Transverse colon (tissue), 4 donors: Measurements from ENCODE around the gene OVCH1. TPM values are rescaled to one million over a fixed set of nuclear protein-coding genes. Genes with fewer than 3 reads are reported as not detected.

Experiments used
- DNase-seq: peaks from one replicate; pipeline ENCODE4 v3.0.0-alpha.2; 2019
- H3K27ac ChIP-seq, 4 donors: fragments of 200-600 bp; sonication (generic); 2 replicates each; pipeline ENCODE4 v1.5.1; 2016 to 2018; ENCODE audit warnings: inconsistent platforms in 4 of 4
- H3K27me3 ChIP-seq: fragments of 200-600 bp; sonication (generic); 2 replicates; pipeline ENCODE4 v1.5.1; 2017; ENCODE audit warnings: inconsistent platforms
- H3K36me3 ChIP-seq, 4 donors: fragments of 200-600 bp; sonication (generic); 2 replicates each; pipeline ENCODE4 v1.5.1; 2017 to 2019; ENCODE audit warnings: inconsistent platforms in 4 of 4
- H3K4me1 ChIP-seq, 4 donors: fragments of 200-600 bp; sonication (generic); 2 replicates each; pipeline ENCODE4 v1.5.1; 2017 to 2020; ENCODE audit warnings: inconsistent platforms in 4 of 4
- H3K4me3 ChIP-seq, 4 donors: fragments of 200-600 bp; sonication (generic); 1 replicate in 1 of 4; 2 replicates in 3 of 4; pipeline versions ENCODE4 v1.5.1 to v1.6.1; 2017 to 2019; ENCODE audit warnings: inconsistent platforms in 4 of 4
- H3K9me3 ChIP-seq, 2 donors: fragments of 200-600 bp; sonication (generic); 2 replicates each; pipeline ENCODE4 v1.5.1; 2017 to 2019; ENCODE audit warnings: inconsistent platforms in 2 of 2
- EP300 ChIP-seq: sonication (generic); formaldehyde crosslinking; IDR thresholded peaks from one replicate; pipeline ENCODE4 v1.6.1; 2017; ENCODE audit warnings: antibody characterized with exemption, low read depth
- POLR2A ChIP-seq: fragments of 450-650 bp; IDR thresholded peaks from one replicate; pipeline ENCODE4 v1.6.1; 2016; ENCODE audit warnings: antibody characterized with exemption, mild to moderate bottlenecking, moderate library complexity
- POLR2AphosphoS5 ChIP-seq, 3 donors: sonication (generic); formaldehyde crosslinking; IDR thresholded peaks; one replicate each; pipeline ENCODE4 v1.6.1; 2016; ENCODE audit warnings: antibody characterized with exemption in 3 of 3
- WGBS, 2 donors: methylation state at CpG; one replicate each; pipeline ENCODE4 v1.1.5; 2018; ENCODE audit warnings: low coverage in 1 of 2; 5-methylcytosine and 5-hydroxymethylcytosine counted together
- in situ Hi-C, 4 donors: fragments of 200-750 bp; cut with MboI; loops; one replicate each; pipeline versions ENCODE4 v1.15.0 to v1.15.1; 2017; ENCODE audit warnings: low sequenced_read_pairs in 3 of 4, low pct_ligation_motif_present in 1 of 4, low pct_unique_long_range_greater_than_20kb in 1 of 4
- intact Hi-C: fragments of 100-400 bp; cut with DNase I; formaldehyde crosslinking; loops from one replicate; pipeline ENCODE4 v1.15.1; 2023; ENCODE audit warnings: low total_unique reads
- total RNA-seq, 4 donors: library from RNA; depleted of rRNA; stranded (reverse); fragments of >200 nt; gene quantifications; one replicate each; pipeline ENCODE4 v1.1.0, GENCODE V29; 2016
- TF ChIP-seq, protein P1 (sequence below), 5 experiments: fragments of 200-600 bp in 3 of 5; fragments of 450-650 bp in 2 of 5; sonication (generic) in 3 of 5; IDR thresholded peaks; 1 replicate in 2 of 5; 2 replicates in 3 of 5; pipeline ENCODE4 v1.5.1; 2016 to 2017; ENCODE audit warnings: antibody characterized with exemption in 5 of 5, inconsistent platforms in 3 of 5, mild to moderate bottlenecking in 2 of 5, moderate library complexity in 1 of 5

The OVCH1 gene
- total RNA-seq, 4 donors from 2014 or later, result 0.37 TPM; not detected in 3

GRCh38 chr12:29431513-29431912 lies 66.0 kb downstream of the OVCH1 start:
- H3K36me3 ChIP-seq, result no peaks in the 10 kb centered on the region
- TF ChIP-seq, protein P1, sequence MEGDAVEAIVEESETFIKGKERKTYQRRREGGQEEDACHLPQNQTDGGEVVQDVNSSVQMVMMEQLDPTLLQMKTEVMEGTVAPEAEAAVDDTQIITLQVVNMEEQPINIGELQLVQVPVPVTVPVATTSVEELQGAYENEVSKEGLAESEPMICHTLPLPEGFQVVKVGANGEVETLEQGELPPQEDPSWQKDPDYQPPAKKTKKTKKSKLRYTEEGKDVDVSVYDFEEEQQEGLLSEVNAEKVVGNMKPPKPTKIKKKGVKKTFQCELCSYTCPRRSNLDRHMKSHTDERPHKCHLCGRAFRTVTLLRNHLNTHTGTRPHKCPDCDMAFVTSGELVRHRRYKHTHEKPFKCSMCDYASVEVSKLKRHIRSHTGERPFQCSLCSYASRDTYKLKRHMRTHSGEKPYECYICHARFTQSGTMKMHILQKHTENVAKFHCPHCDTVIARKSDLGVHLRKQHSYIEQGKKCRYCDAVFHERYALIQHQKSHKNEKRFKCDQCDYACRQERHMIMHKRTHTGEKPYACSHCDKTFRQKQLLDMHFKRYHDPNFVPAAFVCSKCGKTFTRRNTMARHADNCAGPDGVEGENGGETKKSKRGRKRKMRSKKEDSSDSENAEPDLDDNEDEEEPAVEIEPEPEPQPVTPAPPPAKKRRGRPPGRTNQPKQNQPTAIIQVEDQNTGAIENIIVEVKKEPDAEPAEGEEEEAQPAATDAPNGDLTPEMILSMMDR (IDR thresholded peaks at IDR 0.05), result no peak
- TF ChIP-seq EP300, result no peak
- TF ChIP-seq POLR2AphosphoS5 (IDR thresholded peaks at IDR 0.05), result no peak
- no peak for TF ChIP-seq POLR2A
- no peak for DNase-seq
- in situ Hi-C loops (no loop called here), intact Hi-C loops (no loop called here)
- no peak overlapping the region for H3K27ac ChIP-seq
- H3K4me1 ChIP-seq, result no peaks in the 10 kb centered on the region
- H3K4me3 ChIP-seq, result no peak overlapping the region
- H3K27me3 ChIP-seq, result no peaks in the 10 kb centered on the region
- H3K9me3 ChIP-seq, result no peaks in the 10 kb centered on the region
- WGBS, 2 donors, result 58 to 69% methylated on average over 3 of the region's 3 CpGs

GRCh38 chr12:29430716-29431044 lies 66.8 kb downstream of the OVCH1 start:
- DNase-seq, result no peak
- in situ Hi-C loops, result no loop called here

DNA sequence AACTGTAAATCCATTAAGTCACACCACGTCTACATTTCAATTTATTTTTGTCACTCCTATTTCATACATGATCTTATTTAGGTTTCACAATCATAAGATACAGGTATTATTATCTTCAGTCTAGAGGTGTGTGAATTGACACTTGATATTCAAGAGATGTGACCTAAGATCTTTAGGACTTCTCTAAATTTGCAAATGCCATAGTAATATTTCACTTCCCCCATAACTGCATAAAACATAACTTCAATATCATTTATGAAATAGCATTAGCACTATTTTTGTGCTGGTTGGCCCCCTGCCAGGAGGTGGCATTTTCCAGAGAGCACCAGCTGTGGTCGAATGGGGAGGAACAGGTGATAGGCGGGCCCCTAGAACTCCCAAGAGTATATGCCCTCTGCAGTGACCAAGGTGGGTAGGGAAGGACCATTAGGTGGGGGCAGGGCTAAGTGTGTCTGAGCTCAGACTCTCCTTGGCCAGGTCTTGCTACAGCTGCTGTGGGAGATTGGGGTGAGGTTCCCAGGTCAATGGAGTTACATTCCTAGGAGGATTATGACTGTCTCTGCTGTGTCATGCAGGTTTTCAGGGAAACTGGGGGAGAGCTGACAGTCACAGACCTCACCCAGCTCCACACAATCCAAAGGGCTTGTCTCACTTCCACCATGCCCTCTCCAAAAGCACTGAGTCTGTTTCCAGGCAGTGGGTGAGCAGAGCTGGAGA lies 67.3 kb downstream of the OVCH1 start:
- no peak for DNase-seq
- H3K36me3 ChIP-seq, result no peaks in the 10 kb centered on the region
- no peaks in the 10 kb centered on the region for H3K9me3 ChIP-seq
- 71 to 73% methylated on average over 1 to 3 of the region's 3 CpGs for WGBS, 2 donors
- no peak overlapping the region for H3K4me3 ChIP-seq
- TF ChIP-seq POLR2AphosphoS5 (IDR thresholded peaks at IDR 0.05) (no peak), EP300 (no peak), POLR2A (no peak)
- TF ChIP-seq, protein P1 (IDR thresholded peaks at IDR 0.05), result no peak
- H3K4me1 ChIP-seq, result no peaks in the 10 kb centered on the region
- intact Hi-C loops (no loop called here), in situ Hi-C loops (no loop called here)
- H3K27me3 ChIP-seq, result no peaks in the 10 kb centered on the region
- H3K27ac ChIP-seq, result no peak overlapping the region

More at GRCh38 chr12:29430716-29431044, 66.8 kb downstream of the OVCH1 start:
- no peak overlapping the region for H3K4me3 ChIP-seq
- intact Hi-C loops, result no loop called here
- no peaks in the 10 kb centered on the region for H3K9me3 ChIP-seq
- 77 to 88% methylated on average over 1 to 2 of the region's 2 CpGs for WGBS, 2 donors
- no peak overlapping the region for H3K27ac ChIP-seq
- no peaks in the 10 kb centered on the region for H3K36me3 ChIP-seq
- H3K4me1 ChIP-seq, result no peaks in the 10 kb centered on the region
- no peaks in the 10 kb centered on the region for H3K27me3 ChIP-seq
- TF ChIP-seq, protein P1 (IDR thresholded peaks at IDR 0.05), result no peak
- TF ChIP-seq EP300 (no peak), POLR2AphosphoS5 (IDR thresholded peaks at IDR 0.05) (no peak), POLR2A (no peak)

DNA sequence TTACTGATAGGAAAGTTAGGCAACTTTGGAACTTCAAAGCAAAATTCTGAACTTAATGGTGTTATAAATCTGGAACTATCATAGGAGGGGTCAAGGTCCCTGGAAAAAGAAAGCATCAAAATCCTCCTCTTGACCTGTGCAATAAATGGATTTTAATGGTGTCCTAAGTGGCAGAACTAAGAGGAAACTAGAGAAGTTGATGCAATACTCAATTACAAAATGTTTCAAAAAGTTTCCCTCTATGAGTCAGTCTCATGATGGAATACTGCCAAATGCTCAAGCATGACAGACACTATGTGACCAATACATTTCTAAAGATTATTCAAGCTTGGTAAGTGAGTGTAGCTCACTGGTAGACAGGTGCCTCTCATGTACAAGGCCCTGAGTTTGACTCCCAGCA lies 68.9 kb downstream of the OVCH1 start:
- in situ Hi-C loops, result no loop called here
- Histone ChIP-seq H3K9me3 (no peaks in the 10 kb centered on the region), H3K27me3 (no peaks in the 10 kb centered on the region), H3K27ac (no peak overlapping the region), H3K36me3 (no peaks in the 10 kb centered on the region), H3K4me1 (no peaks in the 10 kb centered on the region), H3K4me3 (no peak overlapping the region)
- DNase-seq, result no peak
- no peak for TF ChIP-seq POLR2A
- TF ChIP-seq, protein P1 (IDR thresholded peaks at IDR 0.05), result no peak
- intact Hi-C loops, result no loop called here
